Neural progenitor cell (in vitro differentiated cells): ENCODE results near the gene MBL2. TPM values are rescaled to one million over a fixed set of nuclear protein-coding genes. Genes with fewer than 3 reads are reported as not detected.

Experiments
- DNase-seq: peaks from one replicate; pipeline ENCODE4 v3.0.0-alpha.2; 2016; ENCODE audit warnings: low spot score
- H2AFZ ChIP-seq: fragments of 200-600 bp; sonication (generic); replicated peaks from 2 replicates; pipeline ENCODE4 v1.6.1; 2016; ENCODE audit warnings: antibody characterized with exemption
- H3F3A ChIP-seq: fragments of 200-600 bp; sonication (generic); 2 replicates; pipeline ENCODE4 v1.6.1; 2016; ENCODE audit warnings: antibody characterized with exemption, low read depth
- H3K27ac ChIP-seq: fragments of 200-600 bp; sonication (generic); 2 replicates; pipeline ENCODE4 v1.5.1; 2016; ENCODE audit warnings: mild to moderate bottlenecking
- H3K27me3 ChIP-seq: fragments of 200-600 bp; sonication (generic); 2 replicates; pipeline ENCODE4 v1.6.1; 2016; ENCODE audit warnings: mild to moderate bottlenecking, moderate library complexity
- H3K36me3 ChIP-seq: fragments of 200-600 bp; sonication (generic); 2 replicates; pipeline ENCODE4 v1.5.1; 2016
- H3K4me1 ChIP-seq: fragments of 200-600 bp; sonication (generic); 2 replicates; pipeline ENCODE4 v1.6.1; 2016; ENCODE audit warnings: mixed run types
- H3K4me2 ChIP-seq: fragments of 200-600 bp; sonication (generic); 2 replicates; pipeline ENCODE4 v1.6.1; 2016
- H3K4me3 ChIP-seq: fragments of 200-600 bp; sonication (generic); 2 replicates; pipeline ENCODE4 v1.5.1; 2016
- H3K79me2 ChIP-seq: fragments of 200-600 bp; sonication (generic); 2 replicates; pipeline ENCODE4 v1.6.1; 2016; ENCODE audit warnings: low read depth
- H3K9ac ChIP-seq: fragments of 200-600 bp; sonication (generic); 2 replicates; pipeline ENCODE4 v1.6.1; 2016
- H3K9me3 ChIP-seq: fragments of 200-600 bp; sonication (generic); 2 replicates; pipeline ENCODE4 v1.5.1; 2016; ENCODE audit warnings: low read depth
- H4K20me1 ChIP-seq: fragments of 200-600 bp; sonication (generic); 2 replicates; pipeline ENCODE4 v1.6.1; 2016; ENCODE audit warnings: low read depth
- H3K27ac Mint-ChIP-seq: 3 replicates; pipeline ENCODE4 v1.8.0; 2021; ENCODE audit warnings: mixed read lengths
- H3K27me3 Mint-ChIP-seq: 2 replicates; pipeline ENCODE4 v1.8.0; 2022; ENCODE audit warnings: low read depth, mild to moderate bottlenecking, inconsistent platforms, moderate library complexity, mixed read lengths; ENCODE audit not compliant: insufficient read depth
- H3K36me3 Mint-ChIP-seq: 3 replicates; pipeline ENCODE4 v1.8.0; 2021; ENCODE audit warnings: mixed read lengths
- H3K4me1 Mint-ChIP-seq: 3 replicates; pipeline ENCODE4 v1.8.0; 2021; ENCODE audit warnings: mixed read lengths
- H3K4me3 Mint-ChIP-seq: 3 replicates; pipeline ENCODE4 v1.8.0; 2021; ENCODE audit warnings: mild to moderate bottlenecking, moderate library complexity, mixed read lengths
- H3K9me3 Mint-ChIP-seq: 3 replicates; pipeline ENCODE4 v1.8.0; 2020; ENCODE audit warnings: mixed read lengths
- EZH2 ChIP-seq: fragments of 200-600 bp; sonication (generic); IDR thresholded peaks from 2 replicates; pipeline ENCODE4 v1.6.1; 2017; ENCODE audit warnings: antibody characterized with exemption, mild to moderate bottlenecking, moderate library complexity
- EZH2phosphoT487 ChIP-seq: fragments of 200-600 bp; sonication (generic); IDR thresholded peaks from 2 replicates; pipeline ENCODE4 v1.6.1; 2017; ENCODE audit warnings: antibody characterized with exemption
- total RNA-seq: library from RNA; depleted of rRNA; stranded (reverse); fragments of >200 nt; gene quantifications from 2 replicates; pipeline ENCODE4 v1.2.3, GENCODE V29; 2015; ENCODE audit warnings: low replicate concordance
- TF ChIP-seq, protein P1 (sequence below): fragments of 200-600 bp; sonication (generic); IDR thresholded peaks from 2 replicates; pipeline ENCODE4 v1.5.1; 2017; ENCODE audit warnings: antibody characterized with exemption, mild to moderate bottlenecking

MBL2 gene
- total RNA-seq, 1 donor from 2014 or later = not detected

DNA sequence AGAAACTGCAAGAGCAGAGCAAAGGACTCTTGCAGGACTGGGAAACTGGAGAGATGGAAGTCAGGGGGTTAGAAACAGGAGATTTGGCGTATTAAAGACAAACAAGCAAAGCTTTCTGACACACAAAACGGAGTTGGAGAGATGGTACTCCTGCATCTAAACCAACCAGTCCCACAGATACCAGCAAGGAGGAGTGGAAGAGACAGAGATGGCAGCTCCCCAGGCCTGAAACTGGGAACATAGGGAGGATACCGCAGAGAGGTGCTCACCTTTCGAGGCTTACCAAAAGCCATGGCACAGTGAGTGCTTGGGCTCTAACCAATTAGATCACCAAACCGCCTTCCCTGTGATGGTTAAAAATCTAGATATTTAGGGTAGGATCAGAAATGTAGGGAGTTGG lies 4.8 kb upstream of the MBL2 start:
- Mint-ChIP-seq H3K4me1 (peaks cover 5% of the 10 kb centered on the region), H3K4me3 (no peak overlapping the region), H3K9me3 (no peaks in the 10 kb centered on the region), H3K27ac (no peak overlapping the region), H3K27me3 (peaks cover 7% of the 10 kb centered on the region), H3K36me3 (no peaks in the 10 kb centered on the region)
- H2AFZ ChIP-seq = no peak overlapping the region
- H3K9ac ChIP-seq = no peak overlapping the region
- no peaks in the 10 kb centered on the region for H3K4me1 ChIP-seq
- H3K4me2 ChIP-seq = no peak overlapping the region
- H3K79me2 ChIP-seq = no peaks in the 10 kb centered on the region
- no peak for DNase-seq
- H3K4me3 ChIP-seq = no peak overlapping the region
- H3K9me3 ChIP-seq = no peaks in the 10 kb centered on the region
- no peaks in the 10 kb centered on the region for H3K27me3 ChIP-seq
- H3F3A ChIP-seq = no peaks in the 10 kb centered on the region
- no peaks in the 10 kb centered on the region for H3K36me3 ChIP-seq
- no peak overlapping the region for H3K27ac ChIP-seq
- TF ChIP-seq, protein P1, sequence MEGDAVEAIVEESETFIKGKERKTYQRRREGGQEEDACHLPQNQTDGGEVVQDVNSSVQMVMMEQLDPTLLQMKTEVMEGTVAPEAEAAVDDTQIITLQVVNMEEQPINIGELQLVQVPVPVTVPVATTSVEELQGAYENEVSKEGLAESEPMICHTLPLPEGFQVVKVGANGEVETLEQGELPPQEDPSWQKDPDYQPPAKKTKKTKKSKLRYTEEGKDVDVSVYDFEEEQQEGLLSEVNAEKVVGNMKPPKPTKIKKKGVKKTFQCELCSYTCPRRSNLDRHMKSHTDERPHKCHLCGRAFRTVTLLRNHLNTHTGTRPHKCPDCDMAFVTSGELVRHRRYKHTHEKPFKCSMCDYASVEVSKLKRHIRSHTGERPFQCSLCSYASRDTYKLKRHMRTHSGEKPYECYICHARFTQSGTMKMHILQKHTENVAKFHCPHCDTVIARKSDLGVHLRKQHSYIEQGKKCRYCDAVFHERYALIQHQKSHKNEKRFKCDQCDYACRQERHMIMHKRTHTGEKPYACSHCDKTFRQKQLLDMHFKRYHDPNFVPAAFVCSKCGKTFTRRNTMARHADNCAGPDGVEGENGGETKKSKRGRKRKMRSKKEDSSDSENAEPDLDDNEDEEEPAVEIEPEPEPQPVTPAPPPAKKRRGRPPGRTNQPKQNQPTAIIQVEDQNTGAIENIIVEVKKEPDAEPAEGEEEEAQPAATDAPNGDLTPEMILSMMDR = no peak
- TF ChIP-seq EZH2 (no peak), EZH2phosphoT487 (no peak)
- no peaks in the 10 kb centered on the region for H4K20me1 ChIP-seq

DNA sequence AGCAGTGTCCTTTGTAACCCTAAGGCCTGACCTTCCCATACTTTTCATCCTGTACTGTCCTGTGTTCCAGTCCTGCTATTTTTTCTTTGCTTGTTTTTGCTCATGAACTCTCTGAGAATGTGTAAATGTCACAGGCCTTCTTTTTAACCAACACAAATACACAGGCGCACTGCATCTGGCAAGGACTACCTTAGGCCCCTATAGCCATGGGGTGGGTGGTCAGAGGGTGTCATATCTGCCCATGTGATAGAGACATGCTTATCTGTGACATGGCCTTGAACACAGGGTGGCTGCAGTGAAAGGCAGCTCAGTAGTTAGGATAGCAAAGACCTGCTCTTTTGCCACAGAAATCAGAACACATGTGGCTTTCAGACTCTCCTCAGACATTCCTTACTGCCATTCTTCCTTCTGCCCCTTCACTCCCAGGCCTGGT lies 3.9 kb upstream of the MBL2 start:
- peaks cover 5% of the 10 kb centered on the region for H3K4me1 Mint-ChIP-seq
- H3K9ac ChIP-seq = no peak overlapping the region
- H3K4me1 ChIP-seq = no peaks in the 10 kb centered on the region
- no peak overlapping the region for H3K27ac ChIP-seq
- DNase-seq = no peak
- no peaks in the 10 kb centered on the region for H3K36me3 ChIP-seq
- no peaks in the 10 kb centered on the region for H3K36me3 Mint-ChIP-seq
- no peaks in the 10 kb centered on the region for H3K27me3 ChIP-seq
- H4K20me1 ChIP-seq = no peaks in the 10 kb centered on the region
- TF ChIP-seq EZH2 (no peak), EZH2phosphoT487 (no peak)
- TF ChIP-seq, protein P1 = no peak
- H3K4me3 Mint-ChIP-seq = no peak overlapping the region
- H2AFZ ChIP-seq = no peak overlapping the region
- H3K4me3 ChIP-seq = no peak overlapping the region
- H3K4me2 ChIP-seq = no peak overlapping the region
- H3K9me3 ChIP-seq = no peaks in the 10 kb centered on the region
- H3K27me3 Mint-ChIP-seq = peaks cover 5% of the 10 kb centered on the region
- no peaks in the 10 kb centered on the region for H3F3A ChIP-seq
- no peaks in the 10 kb centered on the region for H3K79me2 ChIP-seq
- no peaks in the 10 kb centered on the region for H3K9me3 Mint-ChIP-seq
- H3K27ac Mint-ChIP-seq = no peak overlapping the region

DNA sequence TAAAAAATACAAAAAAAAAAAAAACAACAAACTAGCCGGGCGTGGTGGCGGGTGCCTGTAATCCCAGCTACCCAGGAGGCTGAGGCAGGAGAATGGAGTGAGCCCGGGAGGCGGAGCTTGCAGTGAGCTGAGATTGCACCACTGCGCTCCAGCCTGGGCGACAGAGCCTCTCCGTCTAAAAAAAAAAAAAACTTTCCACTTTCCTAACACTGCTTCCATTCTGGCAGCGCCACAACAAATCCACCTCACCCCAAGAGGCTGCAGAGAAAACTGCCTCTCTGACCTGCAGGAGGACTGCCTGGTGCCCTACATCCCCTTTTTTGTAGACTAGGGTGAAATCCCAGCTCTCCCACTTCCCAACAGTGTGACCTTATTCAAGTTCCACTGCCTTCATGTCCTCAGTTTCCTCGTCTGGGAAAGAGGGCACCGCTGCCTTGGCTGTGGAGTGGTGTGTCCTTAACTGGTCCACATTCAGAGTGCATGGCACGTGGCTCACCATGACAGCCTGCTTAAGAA lies 2.6 kb upstream of the MBL2 start:
- Histone ChIP-seq H3K4me3 (no peak overlapping the region), H3K4me2 (no peak overlapping the region), H3K9me3 (no peaks in the 10 kb centered on the region), H3K4me1 (no peaks in the 10 kb centered on the region), H3K27ac (no peak overlapping the region), H4K20me1 (no peaks in the 10 kb centered on the region), H3K9ac (no peak overlapping the region), H3K36me3 (no peaks in the 10 kb centered on the region), H2AFZ (no peak overlapping the region), H3K79me2 (no peaks in the 10 kb centered on the region), H3K27me3 (no peaks in the 10 kb centered on the region), H3F3A (no peaks in the 10 kb centered on the region)
- Mint-ChIP-seq H3K4me3 (no peak overlapping the region), H3K4me1 (peaks cover 5% of the 10 kb centered on the region), H3K9me3 (no peaks in the 10 kb centered on the region), H3K27ac (no peak overlapping the region), H3K36me3 (no peaks in the 10 kb centered on the region), H3K27me3 (peaks cover 5% of the 10 kb centered on the region)
- no peak for TF ChIP-seq EZH2
- TF ChIP-seq, protein P1 = no peak
- TF ChIP-seq EZH2phosphoT487 = no peak
- no peak for DNase-seq
